Heart left ventricle (tissue), 16 donors: ENCODE data around the gene TRPM3. TPM values are rescaled to one million over a fixed set of nuclear protein-coding genes. Genes with fewer than 3 reads are reported as not detected.

Source experiments
- ATAC-seq, 4 donors: fragments of 200-7000 bp; cut with Tn5 transposase; one replicate each; pipeline ENCODE4 v1.9.1; 2020 to 2022; ENCODE audit warnings: moderate library complexity in 4 of 4, mild to moderate bottlenecking in 3 of 4, moderate number of reproducible peaks in 1 of 4
- DNase-seq, 5 donors: peaks; one replicate each; pipeline ENCODE4 v3.0.0-alpha.2; 2020
- H3K27ac ChIP-seq, 12 donors: fragments of 200-600 bp; sonication (generic) in 4 of 12; one replicate each; pipeline versions ENCODE4 v1.5.0 to v1.8.0; 2016 to 2022; ENCODE audit warnings: mild to moderate bottlenecking in 2 of 12
- H3K27me3 ChIP-seq, 9 donors: fragments of 200-600 bp; sonication (generic) in 2 of 9; one replicate each; pipeline versions ENCODE4 v1.5.1 to v1.8.0; 2016 to 2022; ENCODE audit warnings: mild to moderate bottlenecking in 3 of 9
- H3K36me3 ChIP-seq, 9 donors: fragments of 200-600 bp; sonication (generic) in 2 of 9; one replicate each; pipeline versions ENCODE4 v1.5.0 to v1.8.0; 2018 to 2022; ENCODE audit warnings: mild to moderate bottlenecking in 2 of 9
- H3K4me1 ChIP-seq, 12 donors: fragments of 200-600 bp; sonication (generic) in 4 of 12; one replicate each; pipeline versions ENCODE4 v1.5.0 to v1.8.0; 2016 to 2022; ENCODE audit warnings: mild to moderate bottlenecking in 3 of 12
- H3K4me3 ChIP-seq, 12 donors: fragments of 200-600 bp; sonication (generic) in 4 of 12; one replicate each; pipeline versions ENCODE4 v1.5.0 to v1.8.0; 2017 to 2022; ENCODE audit warnings: mild to moderate bottlenecking in 9 of 12, moderate library complexity in 4 of 12
- H3K9me3 ChIP-seq, 12 donors: fragments of 200-600 bp; sonication (generic) in 4 of 12; one replicate each; pipeline versions ENCODE4 v1.5.0 to v1.8.0; 2016 to 2022; ENCODE audit warnings: mild to moderate bottlenecking in 1 of 12
- CTCF ChIP-seq, 12 donors: fragments of 200-600 bp; sonication (generic) in 4 of 12; IDR thresholded peaks; one replicate each; pipeline versions ENCODE4 v1.5.0 to v1.8.0; 2018 to 2022; ENCODE audit warnings: antibody characterized with exemption in 12 of 12, mild to moderate bottlenecking in 5 of 12
- POLR2A ChIP-seq, 2 donors: fragments of 450-650 bp; IDR thresholded peaks; one replicate each; pipeline ENCODE4 v1.6.1; 2017; ENCODE audit warnings: antibody characterized with exemption in 2 of 2, mild to moderate bottlenecking in 2 of 2, moderate library complexity in 2 of 2
- WGBS, 4 donors: extraction: QIAGEN DNeasy Blood & Tissue Kit in 2 of 4; methylation state at CpG; one replicate each; pipeline versions ENCODE4 v1.1.5 to v1.1.7; 2013 to 2018; 5-methylcytosine and 5-hydroxymethylcytosine counted together
- intact Hi-C, 10 donors: fragments of 100-400 bp; cut with DNase I; formaldehyde crosslinking; loops; one replicate each; pipeline versions ENCODE4 v1.11.1 to v1.14.2; 2022
- polyA plus RNA-seq, 2 donors: library from polyadenylated mRNA; stranded (reverse); fragments of 200-250 nt; gene quantifications; one replicate each; pipeline ENCODE4 v1.2.3, GENCODE V29; 2013
- total RNA-seq, 9 donors: library from RNA; depleted of rRNA in 2 of 9; stranded (reverse); fragments of >200 nt in 2 of 9; fragmentation: NEBNext Ultra II Directional in 3 of 9; extraction: Animal tissue kit (Norgen Biotek cat#: 25700) in 3 of 9; gene quantifications; one replicate each; pipeline versions ENCODE4 v1.1.0 to v1.2.4, GENCODE V29; 2016 to 2023
- donor health status: ischemic (EF 13 %, LVEDD 7.1; RV severe dilation, severe dysfunction).
- donor health status: healthy with polysubstance abuse.
- donor health status: DM: no; HTN: yes; CAD: no.
- donor health status: DM: no; HTN: no; CAD: no.
- donor health status: ischemic (EF 25% LVEDD 6.9; RV normal size, moderate dysfunction).
- donor health status: ischemic (EF 25% LVEDD 5.7; RV mildly dilated, moderate dysfunction).
- donor health status: healthy.
- donor health status: DM: yes; HTN: yes; CAD: no.
- donor health status: ischemic (EF 35%, LVEDD 5.7; RV mildly dilated, moderate dysfunction).
- donor health status: nonischemic (EF 11% LVEDD 7.7; RV severe dilation, severe dysfunction).
- donor health status: DM: yes; HTN: yes; CAD: no.
- donor health status: PGD.
- donor health status: ischemic (EF 29% LVEDD 5.4; RV normal size, mild dysfunction).
- donor health status: nonischemic (EF 23%, LVEDD 6.1; RV moderate dilation, normal function).

The TRPM3 gene
- total and polyA plus RNA-seq, 11 donors, result 0.02 to 0.91 (median 0.10) TPM; not detected in 1

- Histone ChIP-seq H3K27ac (no peak overlapping the region), H3K36me3 (no peaks in the 10 kb centered on the region), H3K4me1 (no peaks in the 10 kb centered on the region), H3K27me3 (no peaks in the 10 kb centered on the region), H3K4me3 (no peak overlapping the region), H3K9me3 (peaks cover 0 to 11% (median 0%) of the 10 kb centered on the region in 12 donors)
- intact Hi-C loops, result no loop called here
- TF ChIP-seq POLR2A (IDR thresholded peaks at IDR 0.05), result no peak
- no peak for TF ChIP-seq CTCF (IDR thresholded peaks at IDR 0.05)
- DNase-seq, result no peak
- no peak for ATAC-seq
- WGBS, 4 donors, result 41 to 55% (median 46%) methylated on average over 1 of the region's 1 CpG
These were observed 140.1 kb downstream of the TRPM3 start for GRCh38 chr9:70981312-70981711.

- peaks cover 0 to 10% (median 0%) of the 10 kb centered on the region in 12 donors for H3K9me3 ChIP-seq
- no peak overlapping the region for H3K27ac ChIP-seq
- intact Hi-C loops, result no loop called here
- ATAC-seq, result no peak
- H3K4me3 ChIP-seq, result no peak overlapping the region
- no peaks in the 10 kb centered on the region for H3K27me3 ChIP-seq
- no peaks in the 10 kb centered on the region for H3K36me3 ChIP-seq
- TF ChIP-seq CTCF (IDR thresholded peaks at IDR 0.05) (no peak), POLR2A (IDR thresholded peaks at IDR 0.05) (no peak)
- no peaks in the 10 kb centered on the region for H3K4me1 ChIP-seq
- WGBS, 4 donors, result 56 to 69% (median 65%) methylated on average over 4 of the region's 4 CpGs
- DNase-seq, result no peak
These were observed 141.5 kb downstream of the TRPM3 start for GRCh38 chr9:70979966-70980365.

- Histone ChIP-seq H3K27me3 (no peaks in the 10 kb centered on the region), H3K27ac (no peak overlapping the region), H3K4me3 (no peak overlapping the region), H3K9me3 (no peaks in the 10 kb centered on the region), H3K36me3 (no peaks in the 10 kb centered on the region), H3K4me1 (no peaks in the 10 kb centered on the region)
- TF ChIP-seq CTCF (IDR thresholded peaks at IDR 0.05), result no peak
- no peak for TF ChIP-seq POLR2A (IDR thresholded peaks at IDR 0.05)
- DNase-seq (no peak), ATAC-seq (no peak)
- 74 to 87% (median 84%) methylated on average over 3 of the region's 3 CpGs for WGBS, 4 donors
- intact Hi-C loops, result no loop called here
These were observed 143.3 kb downstream of the TRPM3 start for GRCh38 chr9:70978085-70978484.

GRCh38 chr9:70975821-70976220 is 145.6 kb downstream of the TRPM3 start:
- TF ChIP-seq POLR2A (IDR thresholded peaks at IDR 0.05), result no peak
- TF ChIP-seq CTCF (IDR thresholded peaks at IDR 0.05), result no peak
- no peaks in the 10 kb centered on the region for H3K36me3 ChIP-seq
- no peaks in the 10 kb centered on the region for H3K4me1 ChIP-seq
- H3K9me3 ChIP-seq, result no peaks in the 10 kb centered on the region
- no peak for DNase-seq
- intact Hi-C loops, result no loop called here
- 57 to 76% (median 65%) methylated on average over 5 of the region's 5 CpGs for WGBS, 4 donors
- ATAC-seq, result no peak
- no peak overlapping the region for H3K4me3 ChIP-seq
- no peaks in the 10 kb centered on the region for H3K27me3 ChIP-seq
- H3K27ac ChIP-seq, result no peak overlapping the region
